LNCAP (cell line): ENCODE results near the gene TIAL1.

Source experiments
- TF ChIP-seq, protein P1 (sequence below): fragments of 450-650 bp; IDR thresholded peaks from 2 replicates; pipeline ENCODE4 v1.5.1; 2017; ENCODE audit warnings: mild to moderate bottlenecking

The TIAL1 gene

DNA sequence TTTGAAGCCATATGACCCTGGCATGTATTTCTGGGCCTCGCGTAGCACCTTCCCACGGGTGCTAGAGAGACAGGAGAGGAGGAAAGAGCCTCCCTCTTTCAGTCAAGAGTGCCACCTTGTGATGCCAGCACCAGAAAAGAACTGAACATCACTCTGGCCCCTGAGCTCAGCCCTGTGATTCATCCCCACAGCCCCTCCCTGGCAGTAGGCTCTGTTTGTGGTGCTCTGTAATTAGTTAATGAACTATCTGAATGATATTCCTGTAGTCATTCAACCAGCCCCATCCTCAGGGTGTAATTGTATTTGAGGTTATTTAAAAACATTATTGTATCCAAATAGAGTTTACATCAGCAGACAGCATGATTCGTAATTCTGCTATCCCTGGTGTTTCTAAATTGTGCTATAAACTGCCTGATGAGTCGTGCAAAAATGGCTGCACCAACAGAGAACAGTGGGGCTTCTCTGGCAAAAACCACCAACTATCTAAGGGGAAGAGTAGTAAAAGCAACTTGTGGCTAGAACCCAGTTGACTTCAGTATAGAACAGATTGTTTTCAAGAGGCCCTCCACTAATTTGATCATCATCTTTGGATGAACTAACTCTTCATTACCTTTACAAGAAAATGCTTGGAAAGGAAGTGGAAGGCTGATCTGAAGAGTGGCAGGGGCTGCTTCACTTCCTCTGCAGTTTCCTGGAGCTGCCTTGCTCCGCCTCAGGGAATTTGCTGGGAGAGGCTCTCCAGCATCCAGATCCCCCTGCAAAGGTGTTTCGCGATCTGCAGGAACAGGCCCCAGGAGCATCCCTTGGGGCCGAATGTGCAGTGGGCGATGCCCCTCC lies 23.7 kb upstream of the TIAL1 start:
- TF ChIP-seq, protein P1, sequence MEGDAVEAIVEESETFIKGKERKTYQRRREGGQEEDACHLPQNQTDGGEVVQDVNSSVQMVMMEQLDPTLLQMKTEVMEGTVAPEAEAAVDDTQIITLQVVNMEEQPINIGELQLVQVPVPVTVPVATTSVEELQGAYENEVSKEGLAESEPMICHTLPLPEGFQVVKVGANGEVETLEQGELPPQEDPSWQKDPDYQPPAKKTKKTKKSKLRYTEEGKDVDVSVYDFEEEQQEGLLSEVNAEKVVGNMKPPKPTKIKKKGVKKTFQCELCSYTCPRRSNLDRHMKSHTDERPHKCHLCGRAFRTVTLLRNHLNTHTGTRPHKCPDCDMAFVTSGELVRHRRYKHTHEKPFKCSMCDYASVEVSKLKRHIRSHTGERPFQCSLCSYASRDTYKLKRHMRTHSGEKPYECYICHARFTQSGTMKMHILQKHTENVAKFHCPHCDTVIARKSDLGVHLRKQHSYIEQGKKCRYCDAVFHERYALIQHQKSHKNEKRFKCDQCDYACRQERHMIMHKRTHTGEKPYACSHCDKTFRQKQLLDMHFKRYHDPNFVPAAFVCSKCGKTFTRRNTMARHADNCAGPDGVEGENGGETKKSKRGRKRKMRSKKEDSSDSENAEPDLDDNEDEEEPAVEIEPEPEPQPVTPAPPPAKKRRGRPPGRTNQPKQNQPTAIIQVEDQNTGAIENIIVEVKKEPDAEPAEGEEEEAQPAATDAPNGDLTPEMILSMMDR = no peak

DNA sequence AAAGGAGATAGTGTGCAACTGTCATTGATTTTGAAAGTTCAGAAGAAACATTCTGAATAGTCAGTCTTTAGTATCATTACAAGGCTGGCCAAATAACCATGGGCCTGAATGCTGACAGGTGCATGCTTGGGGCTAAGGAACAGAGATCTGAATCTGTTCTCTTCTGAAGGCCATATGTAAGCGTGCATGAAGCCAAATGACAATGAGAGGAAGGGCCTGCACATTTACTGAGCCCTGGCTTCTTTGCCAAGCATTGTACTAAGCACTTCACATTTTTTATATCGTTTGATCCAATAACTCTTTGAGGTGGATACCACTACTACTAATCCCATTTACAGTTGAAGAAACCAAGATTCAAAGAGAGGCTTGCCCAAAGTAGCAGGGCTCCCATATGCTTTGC lies 22.5 kb upstream of the TIAL1 start:
- TF ChIP-seq, protein P1 = no peak

DNA sequence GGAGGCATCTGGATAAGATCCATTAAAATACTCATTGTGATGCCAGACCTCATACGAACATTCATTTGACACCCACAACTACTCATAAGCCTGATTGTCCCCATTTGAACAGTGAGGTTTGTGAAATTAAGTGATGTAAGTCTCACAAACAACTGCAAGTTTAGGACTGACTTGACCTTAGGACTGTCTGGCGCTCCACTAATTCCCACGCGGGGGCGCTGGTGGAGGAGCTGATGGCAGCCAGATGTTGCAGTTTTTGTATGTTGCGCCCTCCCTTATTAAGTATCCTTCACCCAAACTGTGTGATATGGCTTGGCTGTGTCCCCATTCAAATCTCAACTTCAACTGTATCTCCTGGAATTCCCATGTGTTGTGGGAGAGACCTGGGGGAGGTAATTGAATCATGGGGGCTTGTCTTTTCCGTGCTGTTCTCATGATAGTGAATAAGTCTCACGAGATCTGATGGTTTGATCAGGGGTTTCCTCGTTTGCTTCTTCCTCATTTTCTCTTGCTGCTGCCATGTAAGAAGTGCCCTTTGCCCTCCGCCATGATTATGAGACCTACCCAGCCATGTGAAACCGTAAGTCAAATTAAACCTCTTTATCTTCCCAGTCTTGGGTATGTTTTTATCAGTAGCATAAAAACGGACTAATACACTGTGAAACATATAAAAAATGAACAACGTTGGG lies 20.3 kb upstream of the TIAL1 start:
- TF ChIP-seq, protein P1 = no peak

DNA sequence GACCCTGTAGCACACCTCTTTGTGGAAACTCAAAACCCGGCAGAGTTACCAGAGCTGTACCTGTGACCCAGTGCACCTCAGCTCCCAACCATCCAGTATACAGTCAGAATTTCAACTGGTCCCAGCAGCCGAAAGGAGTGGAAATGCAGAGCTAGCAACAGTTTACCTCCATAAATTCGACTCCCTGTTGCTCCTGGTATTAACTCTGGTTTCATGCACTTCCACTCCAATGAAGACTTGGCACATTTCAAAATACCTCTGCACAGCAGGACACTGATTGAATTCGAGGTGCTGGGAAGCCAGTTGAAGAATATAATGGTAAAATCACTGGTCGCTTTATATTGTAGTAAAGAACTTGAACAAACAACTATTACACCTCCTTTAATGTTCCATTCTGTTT lies 17.9 kb upstream of the TIAL1 start:
- TF ChIP-seq, protein P1 = no peak

DNA sequence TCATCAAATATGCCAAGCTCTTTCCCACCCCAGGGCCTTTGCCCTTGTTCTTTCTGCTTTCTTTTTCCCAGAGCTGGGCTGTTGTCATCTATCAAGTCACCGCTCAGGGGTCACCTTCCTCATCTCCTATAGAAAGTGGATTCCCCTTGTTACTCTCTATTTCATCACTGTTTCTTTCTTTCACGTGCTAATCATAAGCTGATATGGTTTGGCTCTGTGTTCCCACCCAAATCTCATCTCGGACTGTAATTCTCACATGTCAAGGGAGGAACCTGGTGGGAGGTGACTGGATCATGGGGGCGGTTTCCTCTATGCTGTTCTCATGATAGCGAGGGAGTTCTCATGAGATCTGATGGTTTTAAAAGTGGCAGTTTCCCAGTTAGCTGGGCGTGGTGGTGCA lies 17.0 kb upstream of the TIAL1 start:
- TF ChIP-seq, protein P1 = no peak

DNA sequence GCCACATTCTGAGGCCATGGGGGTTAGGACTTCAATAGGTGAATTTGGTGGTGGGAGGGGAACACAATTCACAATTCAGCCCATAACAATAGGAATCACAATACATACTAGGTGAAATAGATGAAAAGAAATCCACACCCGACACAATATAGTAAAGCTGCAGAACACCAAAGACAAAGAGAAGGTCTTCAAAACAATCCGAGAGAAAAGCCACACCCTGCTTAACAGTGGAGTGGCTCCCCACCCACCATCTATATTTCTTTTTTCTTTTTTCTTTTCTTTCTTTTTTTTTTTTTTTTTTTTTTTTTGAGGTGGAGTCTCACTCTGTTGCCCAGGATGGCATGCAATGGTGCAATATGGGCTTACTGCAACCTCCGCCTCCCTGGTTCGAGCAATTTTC lies 14.7 kb upstream of the TIAL1 start:
- TF ChIP-seq, protein P1 = no peak

DNA sequence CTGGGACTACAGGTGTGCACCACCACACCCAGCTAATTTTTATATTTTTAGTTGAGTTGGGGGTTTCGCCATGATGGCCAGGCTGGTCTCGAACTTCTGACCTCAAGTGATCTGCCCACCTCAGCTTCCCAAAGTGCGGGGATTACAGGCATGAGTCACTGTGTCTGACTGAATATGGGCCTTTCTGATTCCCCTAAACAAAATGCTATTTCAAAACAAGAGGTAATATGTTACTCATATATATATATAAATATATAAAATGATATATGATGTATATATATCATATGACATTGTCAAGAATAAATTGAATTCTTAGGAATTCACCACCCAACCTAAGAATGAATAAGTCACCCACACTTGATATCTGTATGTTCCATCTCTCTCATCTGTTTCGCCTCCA lies 12.8 kb upstream of the TIAL1 start:
- TF ChIP-seq, protein P1 = no peak
